PC-9 (cell line): Measurements from ENCODE around the gene PRSS23. TPM values are rescaled to one million over a fixed set of nuclear protein-coding genes. Genes with fewer than 3 reads are reported as not detected.

Experiments used
- BruUV-seq: library from RNA; stranded (reverse); fragments of 400-500 nt; replicated peaks from 2 replicates; lab custom pipeline; 2021; lab: Mats Ljungman, UMichigan
- CTCF ChIA-PET: fragments of 300-600 bp; sonication (Branson Sonifier 250); formaldehyde crosslinking; loops from one replicate; lab custom pipeline; 2022; ENCODE audit warnings: antibody characterized with exemption; lab: Charles Lee
- POLR2A ChIA-PET: fragments of 300-600 bp; sonication (Branson Sonifier 250); formaldehyde crosslinking; loops from one replicate; lab custom pipeline; 2022; ENCODE audit warnings: antibody characterized with exemption; ENCODE audit not compliant: unreplicated experiment; lab: Charles Lee
- DNase-seq, 2 experiments: peaks; one replicate each; pipeline versions ENCODE4 v3.0.0 to v3.0.0-alpha.2; 2015 to 2022; ENCODE audit warnings: mixed read lengths in 1 of 2
- H2AFZ ChIP-seq: fragments of 200-600 bp; sonication (generic); 2 replicates; pipeline ENCODE4 v1.8.1; 2017; ENCODE audit warnings: antibody characterized with exemption
- H3F3A ChIP-seq: fragments of 200-600 bp; sonication (generic); 2 replicates; pipeline ENCODE4 v1.8.1; 2017; ENCODE audit warnings: antibody characterized with exemption, mild to moderate bottlenecking, low read depth; ENCODE audit not compliant: insufficient read depth
- H3K27ac ChIP-seq: fragments of 200-600 bp; sonication (generic); 2 replicates; pipeline ENCODE4 v1.6.1; 2016; ENCODE audit warnings: mixed run types
- H3K27me3 ChIP-seq: fragments of 200-600 bp; sonication (generic); 2 replicates; pipeline ENCODE4 v1.6.1; 2016; ENCODE audit warnings: low read depth, mixed run types; ENCODE audit not compliant: insufficient read depth
- H3K36me3 ChIP-seq: fragments of 200-600 bp; sonication (generic); 2 replicates; pipeline ENCODE4 v1.6.1; 2016; ENCODE audit warnings: low read depth, mixed run types
- H3K4me1 ChIP-seq: fragments of 200-600 bp; sonication (generic); replicated peaks from 2 replicates; pipeline ENCODE4 v1.6.1; 2016; ENCODE audit warnings: mixed run types; ENCODE audit not compliant: insufficient read depth
- H3K4me2 ChIP-seq: fragments of 200-600 bp; sonication (generic); 2 replicates; pipeline ENCODE4 v1.6.1; 2017; ENCODE audit warnings: mixed run types
- H3K4me3 ChIP-seq: fragments of 200-600 bp; sonication (generic); 2 replicates; pipeline ENCODE4 v1.6.1; 2016; ENCODE audit warnings: mixed run types
- H3K79me2 ChIP-seq: fragments of 200-600 bp; sonication (generic); 2 replicates; pipeline ENCODE4 v1.6.1; 2017; ENCODE audit warnings: low read depth, mixed run types
- H3K9me2 ChIP-seq: fragments of 200-600 bp; sonication (generic); 2 replicates; pipeline ENCODE4 v1.8.1; 2017; ENCODE audit warnings: mild to moderate bottlenecking; ENCODE audit not compliant: insufficient read depth
- H3K9me3 ChIP-seq: fragments of 200-600 bp; sonication (generic); 2 replicates; pipeline ENCODE4 v1.8.1; 2016; ENCODE audit warnings: low read depth; ENCODE audit not compliant: insufficient read depth
- H4K20me1 ChIP-seq: fragments of 200-600 bp; sonication (generic); 2 replicates; pipeline ENCODE4 v1.8.1; 2017; ENCODE audit not compliant: insufficient read depth
- CTCF ChIP-seq: fragments of 200-600 bp; sonication (generic); conservative IDR thresholded peaks from 2 replicates; pipeline ENCODE4 v1.6.1; 2017; ENCODE audit warnings: mixed run types, antibody characterized with exemption, mild to moderate bottlenecking, moderate library complexity
- EZH2 ChIP-seq: fragments of 200-600 bp; sonication (generic); IDR thresholded peaks from 2 replicates; pipeline ENCODE4 v1.8.0; 2017; ENCODE audit warnings: antibody characterized with exemption, low read depth
- intact Hi-C: fragments of 100-400 bp; cut with micrococcal nuclease; formaldehyde crosslinking; loops from one replicate; pipeline ENCODE4 v1.10.0; 2022; ENCODE audit not compliant: unreplicated experiment
- total RNA-seq: library from RNA; stranded (reverse); gene quantifications from 2 replicates; pipeline ENCODE4 v1.2.3, GENCODE V29; 2021

PRSS23 gene
- total RNA-seq, 1 experiment from 2014 or later = 235 TPM

DNA sequence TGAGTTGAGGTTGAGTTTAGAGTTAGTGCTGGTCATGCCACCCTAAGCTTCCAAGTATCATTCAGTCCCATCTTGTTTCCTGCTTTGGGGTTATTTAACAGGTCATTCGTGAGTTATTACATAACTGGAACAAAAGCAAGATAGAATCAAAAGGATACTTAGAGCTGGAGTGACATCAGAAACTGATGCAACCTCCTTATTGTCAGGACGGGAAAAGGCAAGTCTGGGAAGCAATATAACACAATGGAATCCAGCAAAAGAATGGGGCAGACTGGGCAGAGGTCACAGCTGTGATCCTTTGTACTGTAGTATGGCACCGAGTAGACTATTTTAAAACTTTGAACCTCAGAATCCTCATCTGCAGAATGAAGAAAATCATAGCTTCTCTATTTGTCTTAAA, 4.4 kb upstream of the PRSS23 start:
- peak in 1 of 2 experiments; percentile 66 for DNase-seq
- H3K9me3 ChIP-seq = no peaks in the 10 kb centered on the region
- ChIA-PET CTCF (no interaction called here), POLR2A (interaction anchor here (0.6 kb wide), 1 partner anchor 241 kb away, joined by 4 read pairs; no protein-coding TSS in a partner anchor)
- intact Hi-C loops = no loop called here
- peaks cover 4% of the 10 kb centered on the region for H3K79me2 ChIP-seq
- BruUV-seq = no TSS peak
- H3K36me3 ChIP-seq = no peaks in the 10 kb centered on the region
- peaks cover 30% of the 10 kb centered on the region for H3K4me1 ChIP-seq
- no peaks in the 10 kb centered on the region for H3K27me3 ChIP-seq
- H3K4me3 ChIP-seq = no peak overlapping the region
- peaks cover 21% of the 10 kb centered on the region; the same call in 1 of the 2 replicates for H3F3A ChIP-seq
- no peak overlapping the region for H2AFZ ChIP-seq
- no peaks in the 10 kb centered on the region for H4K20me1 ChIP-seq
- no peak overlapping the region for H3K4me2 ChIP-seq
- H3K9me2 ChIP-seq = peaks cover 4% of the 10 kb centered on the region; the same call in 1 of the 2 replicates
- TF ChIP-seq EZH2 = no peak
- TF ChIP-seq CTCF = no peak
- peak overlapping the region; percentile 34 for H3K27ac ChIP-seq

DNA sequence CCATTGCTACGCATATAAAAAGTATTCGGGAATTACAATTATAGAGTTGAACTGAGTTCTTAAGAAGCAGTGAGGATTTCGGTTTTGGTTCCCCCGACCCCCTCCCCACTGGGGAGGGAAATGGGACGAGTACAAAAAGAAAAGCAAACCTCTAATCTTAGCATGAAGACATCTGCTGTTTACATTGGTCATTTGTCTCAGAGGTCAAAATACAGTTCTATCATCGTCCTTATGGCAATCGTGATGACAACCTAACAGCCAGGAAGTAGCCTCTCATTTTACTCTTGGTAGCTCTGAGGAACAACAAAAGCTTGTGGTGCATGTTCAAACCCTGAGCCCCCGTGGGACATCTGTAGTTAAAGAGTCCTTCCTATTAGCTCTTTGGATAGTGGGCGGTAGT, 3.2 kb upstream of the PRSS23 start:
- no peak for DNase-seq
- Histone ChIP-seq H3K4me3 (no peak overlapping the region), H3F3A (peaks cover 28% of the 10 kb centered on the region; the same call in 1 of the 2 replicates), H2AFZ (no peak overlapping the region), H3K4me1 (peaks cover 34% of the 10 kb centered on the region), H3K79me2 (peaks cover 16% of the 10 kb centered on the region), H4K20me1 (no peaks in the 10 kb centered on the region), H3K36me3 (no peaks in the 10 kb centered on the region), H3K27me3 (no peaks in the 10 kb centered on the region), H3K9me3 (no peaks in the 10 kb centered on the region), H3K4me2 (no peak overlapping the region), H3K9me2 (peaks cover 4% of the 10 kb centered on the region; the same call in 1 of the 2 replicates), H3K27ac (no peak overlapping the region)
- intact Hi-C loops = no loop called here
- TF ChIP-seq CTCF (no peak), EZH2 (no peak)
- CTCF ChIA-PET = interaction anchor here (0.6 kb wide), 1 partner anchor 24 kb away, joined by 4 read pairs; no protein-coding TSS in a partner anchor
- BruUV-seq = no TSS peak
- POLR2A ChIA-PET = no interaction called here

DNA sequence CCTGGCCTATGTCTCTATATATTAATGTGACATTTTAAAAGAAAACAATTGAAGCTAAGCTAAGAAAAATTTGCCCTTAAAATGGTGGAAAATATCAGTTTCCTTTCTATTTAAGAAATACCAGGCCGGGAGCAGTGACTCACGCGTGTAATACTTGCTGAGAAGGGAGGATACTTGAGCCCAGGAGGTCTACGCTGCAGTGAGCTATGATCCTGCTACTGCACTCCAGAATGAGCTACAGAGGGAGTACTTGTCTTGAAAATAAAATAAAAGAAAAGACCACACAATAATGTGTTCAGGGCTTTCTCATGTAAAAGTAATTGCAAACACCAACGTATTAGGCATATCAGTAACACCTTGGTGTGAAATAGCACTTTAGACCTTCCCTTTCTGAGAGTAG, 1.4 kb upstream of the PRSS23 start:
- DNase-seq = no peak
- intact Hi-C loops = loop anchor here (1.0 kb wide), 2 partner anchors 206 to 343 kb away; no protein-coding TSS in a partner anchor
- Histone ChIP-seq H3K27ac (peak overlapping the region; percentile 57; the same call in 1 of the 2 replicates), H2AFZ (no peak overlapping the region), H3K36me3 (no peaks in the 10 kb centered on the region), H4K20me1 (no peaks in the 10 kb centered on the region), H3F3A (peaks cover 47% of the 10 kb centered on the region), H3K4me3 (no peak overlapping the region), H3K9me3 (no peaks in the 10 kb centered on the region), H3K4me1 (peaks cover 53% of the 10 kb centered on the region), H3K9me2 (peaks cover 4% of the 10 kb centered on the region; the same call in 1 of the 2 replicates), H3K79me2 (peaks cover 30% of the 10 kb centered on the region), H3K4me2 (peak overlapping the region; percentile 82), H3K27me3 (no peaks in the 10 kb centered on the region)
- CTCF ChIA-PET = interaction anchor here (1.1 to 1.2 kb wide), 2 partner anchors 79 to 128 kb away, joined by 3 to 4 read pairs; no protein-coding TSS in a partner anchor
- BruUV-seq = no TSS peak
- TF ChIP-seq EZH2 (no peak), CTCF (no peak)
- POLR2A ChIA-PET = interaction anchor here (0.6 to 0.8 kb wide), 5 partner anchors 80 to 631 kb away, joined by 3 to 8 read pairs (median 4); partner anchors contain the start of gene ME3
